Bronchial epithelial cell (primary cell): ENCODE measurements around the gene TBC1D22A. TPM values are rescaled to one million over a fixed set of nuclear protein-coding genes. Genes with fewer than 3 reads are reported as not detected.
A peak's percentile ranks its signal among the peaks of the same experiment; 100 is the strongest.

ENCODE experiments used
- DNase-seq: peaks from one replicate; pipeline ENCODE4 v3.0.0-alpha.2; 2010; ENCODE audit warnings: low read depth
- FAIRE-seq: peaks from 2 replicates; lab custom pipeline; 2011; peaks lifted over from hg19 to GRCh38; lab: Jason Lieb, UNC
- H3K27me3 ChIP-seq: 2 replicates; pipeline ENCODE4 v1.5.1; 2011; ENCODE audit warnings: low read length; ENCODE audit not compliant: control insufficient read depth, insufficient read depth
- H3K36me3 ChIP-seq: 2 replicates; pipeline ENCODE4 v1.5.1; 2011; ENCODE audit warnings: low read length; ENCODE audit not compliant: control insufficient read depth, insufficient read depth
- H3K4me3 ChIP-seq: 2 replicates; pipeline ENCODE4 v1.5.1; 2011; ENCODE audit warnings: mild to moderate bottlenecking, low read depth, low read length, control low read depth
- CTCF ChIP-seq: IDR thresholded peaks from 2 replicates; pipeline ENCODE4 v1.5.1; 2011; ENCODE audit warnings: mild to moderate bottlenecking, moderate library complexity, low read length, control low read depth, inconsistent platforms; ENCODE audit not compliant: insufficient read depth, severe bottlenecking
- total RNA-seq: library from RNA; depleted of rRNA; stranded (reverse); fragments of >200 nt; gene quantifications from 2 replicates; pipeline ENCODE4 v1.2.1, GENCODE V29; 2014

TBC1D22A gene, protein sequence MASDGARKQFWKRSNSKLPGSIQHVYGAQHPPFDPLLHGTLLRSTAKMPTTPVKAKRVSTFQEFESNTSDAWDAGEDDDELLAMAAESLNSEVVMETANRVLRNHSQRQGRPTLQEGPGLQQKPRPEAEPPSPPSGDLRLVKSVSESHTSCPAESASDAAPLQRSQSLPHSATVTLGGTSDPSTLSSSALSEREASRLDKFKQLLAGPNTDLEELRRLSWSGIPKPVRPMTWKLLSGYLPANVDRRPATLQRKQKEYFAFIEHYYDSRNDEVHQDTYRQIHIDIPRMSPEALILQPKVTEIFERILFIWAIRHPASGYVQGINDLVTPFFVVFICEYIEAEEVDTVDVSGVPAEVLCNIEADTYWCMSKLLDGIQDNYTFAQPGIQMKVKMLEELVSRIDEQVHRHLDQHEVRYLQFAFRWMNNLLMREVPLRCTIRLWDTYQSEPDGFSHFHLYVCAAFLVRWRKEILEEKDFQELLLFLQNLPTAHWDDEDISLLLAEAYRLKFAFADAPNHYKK
- 10.0 and 14.8 TPM in 2 replicates for total RNA-seq

GRCh38 chr22:46762238-46763050 is at the start of gene TBC1D22A:
TBC1D22A (plus strand) TSS chr22:46762650; CDS start chr22:46762787, 137 bp downstream.
- H3K27me3 ChIP-seq: no peaks in the 10 kb centered on the region
- no peak for TF ChIP-seq CTCF
- FAIRE-seq (no peak), DNase-seq (peak; percentile 79)
- peaks cover 2% of the 10 kb centered on the region for H3K36me3 ChIP-seq
- H3K4me3 ChIP-seq: peak within 1 kb of the TSS; percentile 96

- H3K36me3 ChIP-seq: peaks cover 1% of the 10 kb centered on the region
- DNase-seq: no peak
- TF ChIP-seq CTCF: no peak
- no peaks in the 10 kb centered on the region for H3K27me3 ChIP-seq
- no peak overlapping the region for H3K4me3 ChIP-seq
- FAIRE-seq: no peak
Measured at GRCh38 chr22:46714550-46714949, 47.9 kb upstream of the TBC1D22A start.

DNA sequence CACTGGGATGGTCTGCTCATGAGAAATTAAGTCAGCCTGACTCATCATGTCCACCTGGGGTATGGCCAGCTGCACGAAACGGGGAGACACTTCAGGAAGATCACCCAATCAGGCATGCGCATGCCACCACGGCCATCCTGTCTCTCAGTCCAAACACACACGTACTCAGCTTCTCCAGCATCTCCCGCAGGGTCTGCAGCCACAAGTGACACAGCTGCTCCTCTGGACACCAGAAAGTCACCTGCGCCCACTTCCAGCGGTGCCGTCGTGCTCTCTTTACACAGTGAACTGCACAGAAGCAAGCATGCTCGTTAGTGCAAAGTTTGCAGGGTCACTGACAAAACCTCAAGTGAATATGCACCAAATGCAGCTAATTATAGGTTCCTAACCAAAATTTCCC is 42.5 kb upstream of the TBC1D22A start:
- peaks cover 2% of the 10 kb centered on the region for H3K36me3 ChIP-seq
- FAIRE-seq (no peak), DNase-seq (no peak)
- no peak overlapping the region for H3K4me3 ChIP-seq
- no peaks in the 10 kb centered on the region for H3K27me3 ChIP-seq
- TF ChIP-seq CTCF: no peak

DNA sequence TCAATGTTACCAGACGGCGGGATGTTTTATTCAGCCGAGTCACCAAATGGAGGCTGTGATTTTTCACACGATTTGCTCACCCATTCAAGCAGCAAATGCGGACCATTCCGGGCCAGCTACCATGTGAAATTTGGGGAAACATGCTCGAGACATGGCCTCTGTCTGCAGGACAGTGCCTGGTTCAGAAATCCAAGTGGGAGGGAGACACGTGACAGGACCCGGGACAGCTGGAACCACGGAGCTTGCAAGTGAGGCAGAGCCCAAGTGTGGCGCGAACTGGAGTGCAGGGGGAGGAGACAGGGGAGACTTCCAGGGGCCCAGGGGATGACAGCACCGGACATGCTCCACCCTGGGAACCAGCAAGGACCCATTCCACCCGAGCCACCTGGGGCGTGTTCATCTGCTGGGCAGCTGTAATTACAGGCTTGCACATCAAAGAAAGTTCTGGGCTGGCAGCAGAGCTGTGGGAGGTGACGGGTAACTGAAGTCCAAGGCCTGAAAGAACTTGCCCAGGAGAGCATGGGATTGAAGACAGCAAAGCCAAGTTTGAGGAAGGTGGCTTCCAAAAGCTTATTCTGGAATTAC is 40.9 kb upstream of the TBC1D22A start:
- peak; percentile 86 for FAIRE-seq
- Histone ChIP-seq H3K4me3 (no peak overlapping the region), H3K36me3 (peaks cover 2% of the 10 kb centered on the region), H3K27me3 (no peaks in the 10 kb centered on the region)
- no peak for TF ChIP-seq CTCF
- DNase-seq: peak; percentile 43

- peaks cover 4% of the 10 kb centered on the region for H3K36me3 ChIP-seq
- H3K4me3 ChIP-seq: no peak overlapping the region
- no peak for TF ChIP-seq CTCF
- no peak for FAIRE-seq
- H3K27me3 ChIP-seq: no peaks in the 10 kb centered on the region
- DNase-seq: no peak
Measured at GRCh38 chr22:46723882-46724281, 38.6 kb upstream of the TBC1D22A start.
